ENCODE results near the gene FAM83C.

GRCh38 chr20:35318502-35319157, 26.4 kb upstream of the FAM83C start:
- TF ChIP-seq, protein P1, sequence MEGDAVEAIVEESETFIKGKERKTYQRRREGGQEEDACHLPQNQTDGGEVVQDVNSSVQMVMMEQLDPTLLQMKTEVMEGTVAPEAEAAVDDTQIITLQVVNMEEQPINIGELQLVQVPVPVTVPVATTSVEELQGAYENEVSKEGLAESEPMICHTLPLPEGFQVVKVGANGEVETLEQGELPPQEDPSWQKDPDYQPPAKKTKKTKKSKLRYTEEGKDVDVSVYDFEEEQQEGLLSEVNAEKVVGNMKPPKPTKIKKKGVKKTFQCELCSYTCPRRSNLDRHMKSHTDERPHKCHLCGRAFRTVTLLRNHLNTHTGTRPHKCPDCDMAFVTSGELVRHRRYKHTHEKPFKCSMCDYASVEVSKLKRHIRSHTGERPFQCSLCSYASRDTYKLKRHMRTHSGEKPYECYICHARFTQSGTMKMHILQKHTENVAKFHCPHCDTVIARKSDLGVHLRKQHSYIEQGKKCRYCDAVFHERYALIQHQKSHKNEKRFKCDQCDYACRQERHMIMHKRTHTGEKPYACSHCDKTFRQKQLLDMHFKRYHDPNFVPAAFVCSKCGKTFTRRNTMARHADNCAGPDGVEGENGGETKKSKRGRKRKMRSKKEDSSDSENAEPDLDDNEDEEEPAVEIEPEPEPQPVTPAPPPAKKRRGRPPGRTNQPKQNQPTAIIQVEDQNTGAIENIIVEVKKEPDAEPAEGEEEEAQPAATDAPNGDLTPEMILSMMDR (conservative IDR thresholded peaks at IDR 0.05; ENCODE audit: low read depth, low read length) = no peak
- TF ChIP-seq EZH2phosphoT487 (IDR thresholded peaks at IDR 0.05; ENCODE audit: borderline replicate concordance, low read length) = no peak
